GM21619 (cell line): Measurements from ENCODE around the gene NFATC3.

Experiments
- ATAC-seq: cut with Tn5 transposase; IDR thresholded peaks from one replicate; pipeline ENCODE4 v1.9.1; 2021; ENCODE audit not compliant: unreplicated experiment

Gene NFATC3

GRCh38 chr16:68228652-68229051, 143.5 kb downstream of the NFATC3 start:
- ATAC-seq = no peak

DNA sequence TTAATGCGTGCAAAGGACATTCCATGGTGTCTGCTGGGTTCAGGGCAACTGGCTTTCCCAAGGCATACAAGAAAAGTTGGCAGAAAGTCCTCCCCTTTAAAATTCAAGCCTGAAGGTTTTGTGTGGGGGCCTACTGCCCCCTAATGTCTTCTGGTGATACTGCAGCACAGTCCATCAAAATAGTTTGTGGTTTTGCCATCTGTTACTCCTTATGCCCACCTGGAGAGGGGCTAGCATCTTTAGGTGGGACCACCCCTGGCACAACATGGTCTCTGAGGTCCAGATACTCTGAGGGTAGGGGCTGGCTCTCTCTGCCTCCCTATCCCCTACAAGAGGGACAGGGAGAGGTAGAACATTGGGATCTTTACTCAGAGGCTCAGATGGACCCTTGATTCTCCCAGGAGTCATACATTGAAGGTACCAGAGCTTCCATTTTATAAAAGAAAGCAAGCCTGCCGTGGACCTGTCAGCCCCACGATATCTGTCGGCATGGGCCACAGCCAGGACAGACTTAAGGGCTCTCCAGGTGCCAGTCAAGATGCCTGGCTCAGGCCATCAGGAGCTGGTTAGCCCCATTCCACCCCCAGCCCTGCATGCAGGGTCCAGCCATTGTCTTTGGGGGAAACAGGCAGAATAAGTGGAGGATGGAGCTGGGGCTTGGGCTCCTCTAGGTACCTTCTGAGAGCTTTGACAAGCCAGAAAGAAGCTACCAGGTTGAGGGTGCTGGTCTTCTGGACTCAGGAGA, 144.4 kb downstream of the NFATC3 start:
- ATAC-seq = no peak

- no peak for ATAC-seq
Measured at GRCh38 chr16:68230176-68230571, 145.0 kb downstream of the NFATC3 start.

DNA sequence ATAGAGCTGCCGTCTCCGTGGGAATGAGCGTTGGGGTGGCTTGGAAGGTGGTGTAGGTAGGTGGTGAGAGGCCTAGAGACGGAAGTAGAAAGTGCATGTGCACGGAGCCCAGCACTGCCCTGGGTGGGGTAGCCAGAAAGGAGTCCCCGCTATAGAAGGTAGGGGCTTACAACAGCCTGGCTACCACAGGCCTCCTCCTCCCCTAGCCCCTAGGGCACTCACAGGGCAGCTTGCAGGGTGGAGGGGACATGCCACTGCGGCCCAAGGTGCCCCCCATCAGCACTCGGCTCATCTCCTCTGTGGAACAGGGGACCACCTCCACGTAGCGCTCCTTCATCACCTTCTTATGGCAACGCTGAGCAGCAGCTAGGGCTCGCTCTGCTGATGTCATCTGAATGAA, 145.8 kb downstream of the NFATC3 start:
- ATAC-seq = no peak

DNA sequence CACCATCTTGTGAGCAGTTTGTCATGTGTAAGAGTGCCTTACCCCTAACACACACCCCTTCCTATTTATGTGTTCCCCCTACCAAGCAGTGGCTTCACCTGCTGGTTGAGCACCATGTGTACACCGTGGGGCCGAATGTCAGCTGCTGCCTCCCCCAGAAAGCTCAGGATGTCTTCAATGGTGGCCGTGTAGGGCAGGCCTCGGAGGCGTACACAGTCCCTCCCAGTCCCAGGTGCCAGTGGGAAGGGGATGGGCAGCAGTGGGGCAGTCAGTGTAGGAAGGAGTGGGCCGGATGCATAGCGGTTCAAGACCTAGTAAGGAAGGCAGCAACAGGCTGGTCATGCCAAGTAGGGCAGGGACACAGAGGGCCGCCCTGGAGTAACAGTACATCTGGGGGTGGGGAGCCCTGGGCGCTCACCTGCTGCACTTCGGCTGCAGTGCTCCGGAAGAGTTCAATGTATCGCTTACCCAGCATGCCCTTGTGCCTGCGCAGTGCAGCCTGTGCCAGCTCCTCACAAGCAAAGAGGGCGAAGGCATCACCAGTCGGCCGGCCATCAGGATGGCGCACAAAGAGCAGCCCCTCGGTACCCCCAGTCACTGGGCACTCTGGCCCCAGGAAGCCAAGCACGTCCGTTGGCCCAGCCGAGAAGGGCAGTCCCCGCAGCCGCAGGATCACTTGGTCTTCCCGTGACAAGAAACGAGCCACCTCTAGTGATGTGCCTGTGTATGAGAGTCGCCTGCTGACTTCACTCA, 146.4 kb downstream of the NFATC3 start:
- ATAC-seq = no peak

DNA sequence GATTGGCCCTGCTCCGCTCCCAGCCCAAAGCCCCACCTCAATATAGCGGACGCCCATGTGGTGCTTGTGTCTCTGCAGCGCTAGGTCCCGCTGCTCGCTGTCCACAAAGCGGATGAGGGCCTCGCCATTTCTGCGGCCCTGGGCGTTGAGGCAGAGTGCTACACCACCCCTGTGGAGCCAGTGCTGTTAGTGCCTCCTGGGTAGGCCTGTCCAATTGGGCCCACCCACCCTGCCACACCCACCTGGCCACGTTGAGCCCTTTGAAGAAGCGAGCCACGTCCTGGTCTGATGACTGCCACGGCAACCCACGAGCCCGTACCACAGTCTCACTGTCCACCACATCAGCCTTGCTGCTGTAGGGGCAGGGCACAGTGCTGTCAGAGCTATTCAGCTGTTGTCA, 147.2 kb downstream of the NFATC3 start:
- ATAC-seq = no peak

DNA sequence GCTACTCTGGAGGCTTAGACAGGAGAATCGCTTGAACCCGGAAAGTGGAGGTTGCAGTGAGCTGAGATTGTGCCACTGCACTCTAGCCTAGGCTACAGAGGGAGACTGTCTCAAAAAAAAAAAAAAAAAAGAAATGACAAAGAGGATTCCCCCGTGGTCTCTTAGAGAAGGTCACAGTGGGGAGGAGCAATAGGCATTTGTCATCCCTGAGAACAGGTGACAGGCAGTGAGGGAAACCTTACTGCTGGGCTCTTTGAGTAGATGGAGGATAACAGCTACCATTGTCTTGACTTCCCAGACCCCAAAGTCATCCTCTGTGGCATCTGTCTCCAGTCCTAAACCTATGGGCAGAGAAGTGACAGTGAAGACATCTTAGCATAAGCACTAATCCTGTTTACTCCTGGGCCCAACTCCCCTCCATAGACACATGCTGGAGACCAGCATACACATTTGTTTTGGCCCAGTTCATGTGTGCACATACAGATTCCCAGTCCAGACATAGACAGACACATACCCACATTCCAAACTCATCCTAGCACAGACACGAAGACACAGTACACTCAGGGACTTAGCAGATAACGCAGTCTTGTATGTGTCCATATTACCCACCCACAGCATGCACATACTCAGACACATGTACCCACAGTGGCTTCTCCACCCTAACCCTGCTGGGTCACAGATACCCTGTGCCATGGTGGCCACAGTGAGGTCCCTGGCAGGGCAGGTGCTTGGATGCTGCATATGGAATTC, 148.1 kb downstream of the NFATC3 start:
- no peak for ATAC-seq

- no peak for ATAC-seq
Measured at GRCh38 chr16:68233835-68234187, 148.6 kb downstream of the NFATC3 start.

- no peak for ATAC-seq
Measured at GRCh38 chr16:68234188-68235107, 149.3 kb downstream of the NFATC3 start.

- no peak for ATAC-seq
Measured at GRCh38 chr16:68235108-68235886, 150.1 kb downstream of the NFATC3 start.

GRCh38 chr16:68235887-68236136, 150.6 kb downstream of the NFATC3 start, which contains the start of gene ESRP2:
TSS of gene ESRP2 (minus strand) at chr16:68236127. CDS start at chr16:68236045, 82 bp downstream.
- ATAC-seq = no peak

GRCh38 chr16:68236137-68236825, 151.1 kb downstream of the NFATC3 start:
- no peak for ATAC-seq

GRCh38 chr16:68236826-68237242, 151.7 kb downstream of the NFATC3 start:
- ATAC-seq = no peak

- ATAC-seq = peak; percentile 81
Measured at GRCh38 chr16:68237243-68238028, 152.3 kb downstream of the NFATC3 start.

DNA sequence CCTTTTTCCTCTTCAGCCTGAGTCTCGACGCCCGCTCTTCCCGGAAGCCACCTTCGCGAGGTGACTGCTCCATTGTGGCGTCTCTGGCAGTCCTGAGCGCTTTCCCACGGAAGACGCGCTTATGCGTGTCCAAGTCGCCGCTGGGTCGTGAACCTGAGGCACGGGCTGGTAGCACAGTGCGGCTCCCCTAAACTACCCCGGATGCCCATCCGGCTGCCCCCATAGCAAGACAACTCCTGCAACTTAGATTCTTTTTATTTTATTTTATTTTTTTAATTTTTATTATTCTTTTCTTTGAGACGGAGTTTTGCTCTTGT, 152.8 kb downstream of the NFATC3 start:
- ATAC-seq = peak; percentile 21

DNA sequence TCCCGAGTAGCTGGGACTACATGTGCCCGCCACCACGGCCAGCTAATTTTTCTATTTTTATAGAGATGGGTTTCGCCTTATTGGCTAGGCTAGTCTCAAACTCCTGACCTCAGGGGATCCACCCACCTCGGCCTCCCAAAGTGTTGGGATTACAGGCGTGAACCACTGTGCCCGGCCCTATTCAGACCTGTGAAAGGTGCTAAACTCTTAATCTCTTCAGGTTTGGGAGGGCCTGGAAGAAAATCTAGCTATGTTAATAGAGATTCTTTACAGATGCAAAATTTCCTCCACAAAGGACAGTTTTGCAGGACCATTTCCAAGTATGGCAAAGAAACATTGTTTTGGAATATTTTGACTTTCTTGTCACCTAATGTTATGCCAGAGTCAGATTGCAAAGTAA, 156.9 kb downstream of the NFATC3 start:
- ATAC-seq = no peak

- ATAC-seq = no peak
Measured at GRCh38 chr16:68242926-68243858, 158.0 kb downstream of the NFATC3 start.

DNA sequence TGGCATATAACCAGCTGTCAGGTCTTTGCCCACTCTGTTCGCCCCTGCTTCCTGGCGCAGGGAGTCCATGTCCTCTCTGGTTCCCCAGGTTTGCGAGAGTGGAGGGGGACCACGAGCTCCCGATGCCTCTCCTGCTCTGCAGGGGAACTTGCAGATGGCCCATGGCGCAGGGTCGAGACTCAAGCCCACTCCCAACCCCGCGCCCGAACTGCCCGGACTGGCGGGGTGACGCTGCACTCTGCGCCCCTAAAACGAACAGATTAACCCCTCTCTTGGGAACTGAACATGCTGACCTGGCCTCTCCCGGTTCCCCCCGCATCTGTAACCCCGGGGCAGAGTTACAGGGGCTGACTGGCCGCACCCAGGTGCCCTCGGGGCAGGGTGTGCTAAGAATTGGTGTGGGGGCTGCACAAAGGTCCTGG, 159.3 kb downstream of the NFATC3 start:
- no peak for ATAC-seq
